GM12892 (cell line): ENCODE measurements around the gene PLA2G3.
"Not testable (repeated sequence)": the region's sequence is repeated elsewhere in the genome, so short reads cannot be mapped to it uniquely, and the experiment has no call there.

Source experiments
- DNase-seq: peaks from one replicate; pipeline ENCODE4 v3.0.0; 2011; ENCODE audit not compliant: insufficient read length
- FAIRE-seq: peaks from 2 replicates; lab custom pipeline; 2011; peaks lifted over from hg19 to GRCh38; lab: Jason Lieb, UNC
- POLR2A ChIP-seq: IDR thresholded peaks from 2 replicates; pipeline ENCODE4 v1.6.1; 2011; ENCODE audit warnings: low read depth, low read length, control low read depth
- POLR2AphosphoS5 ChIP-seq: IDR thresholded peaks from 2 replicates; pipeline ENCODE4 v1.6.1; 2011; ENCODE audit warnings: low read depth, low read length, control low read depth
- TAF1 ChIP-seq: IDR thresholded peaks from 2 replicates; pipeline ENCODE4 v1.6.1; 2011; ENCODE audit warnings: low read depth, mild to moderate bottlenecking, control low read depth, low read length, borderline replicate concordance

Gene PLA2G3

GRCh38 chr22:31119026-31119717 is 21.1 kb downstream of the PLA2G3 start:
- DNase-seq (no peak), FAIRE-seq (no peak)
- TF ChIP-seq POLR2AphosphoS5 = no peak
- TF ChIP-seq TAF1 = no peak
- TF ChIP-seq POLR2A = no peak

DNA sequence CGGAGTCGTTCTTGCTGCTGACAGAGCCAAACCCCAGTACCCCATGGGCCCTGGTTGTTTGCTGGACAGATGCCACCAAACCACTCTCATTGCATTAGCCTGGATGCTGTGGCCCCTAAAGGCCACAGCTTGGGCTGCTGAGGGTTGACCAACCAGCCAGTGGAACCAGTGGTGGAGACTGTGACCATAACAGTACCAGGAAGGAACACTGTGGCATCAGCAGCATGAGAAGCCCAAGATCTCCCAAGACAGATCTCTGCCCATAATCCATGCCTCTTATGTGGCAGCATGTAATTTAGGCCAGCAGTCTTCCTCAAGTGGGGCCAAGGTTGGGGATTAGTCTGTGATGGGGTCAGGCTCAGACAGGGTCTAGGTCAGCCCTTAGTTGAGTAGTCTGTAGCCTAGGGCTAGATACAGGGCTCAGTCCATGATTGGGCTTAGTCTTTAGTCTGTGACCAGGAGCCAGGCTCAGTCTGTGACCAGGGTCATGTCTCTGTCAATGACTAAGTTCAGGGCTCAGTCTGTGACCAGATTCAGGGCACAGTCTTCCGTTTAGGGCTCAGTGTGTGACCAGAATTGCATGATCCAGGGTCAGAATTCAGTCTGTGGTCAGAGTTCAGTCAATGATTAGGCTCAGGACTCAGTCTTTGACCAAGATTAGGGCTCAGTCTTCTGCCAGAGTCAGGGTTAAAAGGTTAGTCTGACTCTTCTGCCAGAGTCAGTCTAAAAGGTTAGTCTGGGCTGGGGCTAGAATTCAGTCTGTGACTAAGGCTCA is 22.1 kb downstream of the PLA2G3 start:
- no peak for DNase-seq
- no peak for FAIRE-seq
- no peak for TF ChIP-seq POLR2AphosphoS5
- no peak for TF ChIP-seq TAF1
- no peak for TF ChIP-seq POLR2A

DNA sequence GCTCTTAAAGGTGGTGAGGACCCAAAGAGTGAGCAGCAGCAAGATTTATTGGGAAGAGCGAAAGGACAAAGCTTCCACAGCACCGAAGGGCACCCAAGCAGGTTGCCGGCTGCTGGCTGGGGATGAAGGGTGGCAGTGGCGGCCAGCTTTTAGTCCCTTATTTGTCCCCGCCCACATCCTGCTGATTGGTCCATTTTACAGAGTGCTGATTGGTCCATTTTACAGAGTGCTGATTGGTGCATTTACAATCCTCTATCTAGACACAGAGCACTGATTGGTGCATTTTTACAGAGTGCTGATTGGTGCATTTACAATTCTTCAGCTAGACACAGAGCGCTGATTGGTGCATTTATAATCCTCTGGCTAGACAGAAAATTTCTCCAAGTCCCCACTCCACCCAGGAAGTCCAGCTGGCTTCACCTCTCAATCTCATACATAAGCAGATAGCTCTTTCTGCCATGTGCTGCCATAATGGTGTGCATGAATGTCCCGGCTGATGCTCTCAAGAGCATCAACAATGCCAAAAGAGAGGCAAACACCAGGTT is 27.7 kb downstream of the PLA2G3 start:
- DNase-seq, FAIRE-seq: not testable (repeated sequence)

GRCh38 chr22:31107894-31108218 is 32.5 kb downstream of the PLA2G3 start:
- FAIRE-seq (no peak), DNase-seq (no peak)
- TF ChIP-seq TAF1 (no peak), POLR2AphosphoS5 (no peak), POLR2A (no peak)

GRCh38 chr22:31107178-31107893 is 33.0 kb downstream of the PLA2G3 start, which contains the start of gene SELENOM:
TSS of gene SELENOM (minus strand) at chr22:31107568. CDS start at chr22:31107505, 63 bp downstream.
- DNase-seq = peak; percentile 95
- FAIRE-seq = peak; percentile 86
- TF ChIP-seq TAF1 (no peak), POLR2AphosphoS5 (no peak), POLR2A (no peak)

GRCh38 chr22:31106731-31107177 is 33.6 kb downstream of the PLA2G3 start:
- DNase-seq (no peak), FAIRE-seq (no peak)
- no peak for TF ChIP-seq POLR2AphosphoS5
- no peak for TF ChIP-seq TAF1
- TF ChIP-seq POLR2A = no peak

DNA sequence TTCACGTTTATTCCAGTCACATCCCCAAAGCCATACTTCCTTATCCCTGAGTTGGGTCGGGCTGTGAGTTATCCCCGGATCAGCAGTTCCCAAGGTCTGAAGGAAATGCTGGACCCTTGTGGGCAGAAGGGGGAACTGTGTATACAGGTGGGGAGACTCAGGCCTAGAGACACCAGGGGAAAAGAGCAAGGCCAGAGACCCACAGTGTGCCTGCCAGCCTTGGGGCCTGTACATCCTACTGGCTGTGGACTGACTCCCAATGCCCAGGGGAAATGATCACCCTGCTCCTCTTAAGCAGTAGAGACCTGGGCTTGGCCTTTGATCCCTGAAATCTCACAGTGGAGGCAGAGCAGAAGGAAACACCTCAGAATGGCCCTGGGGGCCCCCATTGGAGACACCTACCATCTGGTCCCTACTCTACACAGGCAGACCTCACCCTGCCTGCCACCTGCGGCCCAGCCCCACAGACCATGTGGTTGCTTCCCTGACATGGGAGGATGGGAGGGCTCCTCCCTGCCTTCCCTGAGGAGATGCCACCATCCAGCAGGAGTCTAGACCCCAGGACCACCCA is 34.2 kb downstream of the PLA2G3 start:
- DNase-seq (no peak), FAIRE-seq (no peak)
- TF ChIP-seq POLR2AphosphoS5 (no peak), POLR2A (no peak), TAF1 (no peak)

DNA sequence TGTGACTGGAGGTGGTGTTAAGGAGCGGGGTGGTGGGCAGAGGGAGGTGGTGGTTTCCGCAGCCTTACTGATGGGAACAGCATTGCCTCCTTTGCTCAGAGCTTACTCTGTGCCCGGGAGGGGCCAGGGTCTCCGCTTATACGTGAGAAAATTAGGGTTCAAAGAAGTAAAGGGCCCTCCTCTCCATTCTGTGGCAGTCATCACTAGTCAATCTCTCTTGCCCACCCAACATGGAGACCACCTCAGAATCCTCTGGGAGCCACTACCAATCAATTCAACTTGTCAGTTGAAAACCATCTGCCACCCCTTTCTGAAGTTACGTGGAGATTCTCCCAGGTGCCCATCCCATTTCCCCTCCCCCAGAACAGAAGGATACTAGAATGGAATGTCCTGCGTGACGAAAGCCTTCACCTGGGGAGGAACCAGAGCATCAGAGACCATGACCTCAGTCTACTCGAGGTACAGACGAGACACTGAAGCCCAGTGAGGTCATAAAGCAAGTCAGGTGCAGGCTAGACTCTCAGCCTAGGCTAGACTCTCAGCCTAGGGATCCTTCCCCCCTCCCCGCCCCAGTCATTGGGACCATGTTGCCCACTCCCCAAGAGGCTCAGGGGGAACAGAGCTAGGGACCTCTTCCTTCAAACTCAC is 34.9 kb downstream of the PLA2G3 start:
- FAIRE-seq (no peak), DNase-seq (no peak)
- no peak for TF ChIP-seq POLR2A
- TF ChIP-seq TAF1 = no peak

DNA sequence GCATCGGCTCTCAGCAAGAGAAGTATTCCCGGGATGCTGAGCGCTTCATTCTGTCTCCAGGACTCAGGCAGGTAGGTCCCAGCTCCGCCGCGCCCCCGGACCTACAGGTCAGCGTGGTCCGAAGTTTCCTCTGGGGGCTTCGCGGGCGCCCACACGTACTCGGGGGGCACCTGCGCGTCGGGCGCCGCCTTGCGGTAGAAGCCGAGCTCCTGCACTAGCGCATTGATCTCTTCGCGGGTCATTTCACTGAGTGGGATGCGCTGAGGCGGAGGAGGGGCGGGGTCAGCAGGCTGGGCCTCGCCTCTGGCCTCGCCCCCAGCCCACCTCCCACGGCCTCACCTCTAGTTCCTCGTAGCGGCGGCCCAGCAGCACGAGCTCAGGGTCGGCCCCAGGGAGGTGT is 35.4 kb downstream of the PLA2G3 start:
- TF ChIP-seq POLR2A = no peak
- FAIRE-seq (no peak), DNase-seq (no peak)

DNA sequence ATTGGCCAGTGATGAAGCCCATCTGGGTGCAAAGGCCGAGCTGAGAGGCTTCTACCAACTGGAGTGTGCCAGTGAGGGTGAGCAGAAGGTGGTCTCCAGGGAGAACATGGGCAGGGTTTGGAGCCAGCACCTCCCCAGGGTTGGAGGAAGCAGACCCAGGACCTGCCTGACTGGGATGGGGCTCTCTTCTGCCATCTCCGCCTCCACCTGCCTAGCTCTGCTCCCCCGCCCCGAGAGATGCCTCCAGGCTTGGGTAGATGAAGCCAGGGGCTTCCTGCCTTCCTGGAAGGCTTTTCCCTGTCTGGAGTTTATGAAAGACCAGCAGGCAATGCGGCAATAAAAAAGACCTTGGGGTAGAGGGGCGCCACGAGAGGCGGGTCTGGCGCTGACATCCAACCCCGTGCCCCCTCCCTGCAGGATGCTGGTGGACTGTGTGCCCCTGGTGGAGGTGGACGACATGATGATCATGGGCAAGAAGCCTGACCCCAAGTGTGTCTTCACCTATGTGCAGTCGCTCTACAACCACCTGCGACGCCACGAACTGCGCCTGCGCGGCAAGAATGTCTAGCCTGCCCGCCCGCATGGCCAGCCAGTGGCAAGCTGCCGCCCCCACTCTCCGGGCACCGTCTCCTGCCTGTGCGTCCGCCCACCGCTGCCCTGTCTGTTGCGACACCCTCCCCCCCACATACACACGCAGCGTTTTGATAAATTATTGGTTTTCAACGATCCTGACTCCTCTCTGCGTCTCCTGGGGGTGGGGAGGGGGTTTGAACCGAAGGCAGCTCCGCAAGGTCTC is 36.2 kb downstream of the PLA2G3 start:
- TF ChIP-seq POLR2AphosphoS5 (no peak), TAF1 (no peak), POLR2A (no peak)
- FAIRE-seq (no peak), DNase-seq (no peak)

GRCh38 chr22:31103111-31103510 is 37.2 kb downstream of the PLA2G3 start:
- TF ChIP-seq TAF1 (no peak), POLR2AphosphoS5 (no peak), POLR2A (no peak)
- DNase-seq (no peak), FAIRE-seq (no peak)
